Endothelial cell of umbilical vein (primary cell): Measurements from ENCODE around the gene CREBL2. TPM values are rescaled to one million over a fixed set of nuclear protein-coding genes. Genes with fewer than 3 reads are reported as not detected.

Experiments used
- BruUV-seq: library from RNA; stranded (reverse); fragments of 400-500 nt; replicated peaks from 2 replicates; lab custom pipeline; 2021; lab: Mats Ljungman, UMichigan
- CTCF ChIA-PET: fragments of 300-600, 350-600 bp; sonication (Branson Sonifier 250); formaldehyde crosslinking; loops from one replicate; lab custom pipeline; 2021; ENCODE audit warnings: antibody characterized with exemption, inconsistent platforms; lab: Charles Lee
- POLR2A ChIA-PET: fragments of 300-600, 350-600 bp; sonication (Branson Sonifier 250); formaldehyde crosslinking; loops from one replicate; lab custom pipeline; 2021; ENCODE audit warnings: antibody characterized with exemption, inconsistent platforms; lab: Charles Lee
- DNase-seq: peaks from one replicate; pipeline ENCODE4 v3.0.0-alpha.2; 2011; ENCODE audit warnings: low read depth, low spot score
- FAIRE-seq: peaks from 2 replicates; lab custom pipeline; 2011; peaks lifted over from hg19 to GRCh38; lab: Jason Lieb, UNC
- H2AFZ ChIP-seq: 2 replicates; pipeline ENCODE4 v1.6.0; 2012; ENCODE audit warnings: low read depth, low read length, control low read depth, inconsistent platforms
- H3K27ac ChIP-seq: 2 replicates; pipeline ENCODE4 v1.5.1; 2011; ENCODE audit warnings: low read depth, mild to moderate bottlenecking, control low read depth, low read length, moderate library complexity; ENCODE audit not compliant: insufficient read depth
- H3K27me3 ChIP-seq, 2 experiments: 2 replicates each; pipeline versions ENCODE4 v1.6.0 to v1.6.1; 2011; ENCODE audit warnings: low read length in 2 of 2, mixed read lengths in 1 of 2; ENCODE audit not compliant: control insufficient read depth in 2 of 2, insufficient read depth in 2 of 2
- H3K36me3 ChIP-seq, 2 experiments: 2 replicates in 1 of 2; 3 replicates in 1 of 2; pipeline ENCODE4 v1.5.1; 2011; ENCODE audit warnings: low read length in 2 of 2, mild to moderate bottlenecking in 1 of 2, moderate library complexity in 1 of 2; ENCODE audit not compliant: control insufficient read depth in 2 of 2, insufficient read depth in 2 of 2; ENCODE audit errors: extremely low read depth in 1 of 2
- H3K4me1 ChIP-seq: 3 replicates; pipeline ENCODE4 v1.5.1; 2011; ENCODE audit warnings: mild to moderate bottlenecking, low read length; ENCODE audit not compliant: control insufficient read depth, insufficient read depth; ENCODE audit errors: extremely low read depth
- H3K4me2 ChIP-seq: 2 replicates; pipeline ENCODE4 v1.6.1; 2011; ENCODE audit warnings: low read length, control low read depth, mixed read lengths; ENCODE audit not compliant: insufficient read depth
- H3K4me3 ChIP-seq, 3 experiments: fragments of 200-600 bp in 1 of 3; sonication (generic), shearing (Covaris generic) in 1 of 3; replicated peaks in 1 of 3; 2 replicates each; pipeline ENCODE4 v1.5.1; 2011 to 2016; ENCODE audit warnings: control low read depth in 3 of 3, low read length in 3 of 3, mild to moderate bottlenecking in 2 of 3, inconsistent platforms in 1 of 3, low read depth in 1 of 3, moderate library complexity in 1 of 3; ENCODE audit not compliant: insufficient read depth in 1 of 3
- H3K79me2 ChIP-seq: 2 replicates; pipeline ENCODE4 v1.6.0; 2012; ENCODE audit warnings: low read length, inconsistent platforms; ENCODE audit not compliant: control insufficient read depth, insufficient read depth
- H3K9ac ChIP-seq: replicated peaks from 2 replicates; pipeline ENCODE3; 2011; ENCODE audit warnings: low read length, control low read depth; ENCODE audit not compliant: insufficient read depth; ENCODE audit errors: extremely low read depth
- H3K9me1 ChIP-seq: replicated peaks from 3 replicates; pipeline ENCODE4 v1.6.0; 2011; ENCODE audit warnings: mild to moderate bottlenecking, low read length; ENCODE audit not compliant: control insufficient read depth, insufficient read depth; ENCODE audit errors: extremely low read depth
- H3K9me3 ChIP-seq: replicated peaks from 2 replicates; pipeline ENCODE4 v1.5.1; 2012; ENCODE audit warnings: low read length, inconsistent platforms; ENCODE audit not compliant: control insufficient read depth, insufficient read depth
- H4K20me1 ChIP-seq: replicated peaks from 2 replicates; pipeline ENCODE3; 2011; ENCODE audit warnings: mild to moderate bottlenecking, low read length; ENCODE audit not compliant: control insufficient read depth, insufficient read depth; ENCODE audit errors: extremely low read depth
- EZH2 ChIP-seq: IDR thresholded peaks from 2 replicates; pipeline ENCODE4 v1.6.1; 2012; ENCODE audit warnings: borderline replicate concordance, low read depth, mild to moderate bottlenecking, moderate library complexity, low read length, inconsistent platforms; ENCODE audit not compliant: severe bottlenecking
- FOS ChIP-seq: IDR thresholded peaks from 2 replicates; pipeline ENCODE4 v1.6.1; 2011; ENCODE audit warnings: mild to moderate bottlenecking, low read length, moderate library complexity, borderline replicate concordance; ENCODE audit not compliant: insufficient read depth
- GATA2 ChIP-seq: IDR thresholded peaks from 2 replicates; pipeline ENCODE4 v1.7.0; 2011; ENCODE audit warnings: low read depth, mild to moderate bottlenecking, moderate library complexity, mixed read lengths, low read length; ENCODE audit not compliant: insufficient read length, insufficient read depth
- JUN ChIP-seq: IDR thresholded peaks from 2 replicates; pipeline ENCODE4 v1.6.1; 2011; ENCODE audit warnings: borderline replicate concordance, low read depth; ENCODE audit not compliant: insufficient read length, insufficient read depth
- MYC ChIP-seq: IDR thresholded peaks from one replicate; pipeline ENCODE4 v1.6.1; 2011; ENCODE audit warnings: mild to moderate bottlenecking, low read depth, low read length
- dilution Hi-C: fragments of 300-500 bp; cut with MboI; formaldehyde crosslinking; loops from one replicate; pipeline ENCODE4 v1.15.0; 2019; ENCODE audit warnings: low sequenced_read_pairs; ENCODE audit not compliant: extremely low pct_ligation_motif_present
- intact Hi-C: fragments of 100-400 bp; cut with micrococcal nuclease; formaldehyde crosslinking; loops from one replicate; pipeline ENCODE4 v1.10.0; 2022
- polyA plus RNA-seq, 4 experiments: library from polyadenylated mRNA; depleted of rRNA in 3 of 4; stranded (reverse) in 3 of 4; unstranded in 1 of 4; fragments of >200 nt; gene quantifications; 2 replicates each; pipeline versions ENCODE4 v1.2.1 to v1.2.3, GENCODE V29; 2011 to 2012; ENCODE audit warnings: missing spikeins in 1 of 4
- total RNA-seq: library from RNA; stranded (reverse); gene quantifications from 2 replicates; pipeline ENCODE4 v1.2.3, GENCODE V29; 2021
- TF ChIP-seq, protein P1 (sequence below), 2 donors: IDR thresholded peaks; 1 replicate in 1 of 2; 2 replicates in 1 of 2; pipeline ENCODE4 v1.5.1; 2011; ENCODE audit warnings: low read length in 2 of 2, mild to moderate bottlenecking in 2 of 2, moderate library complexity in 2 of 2, control low read depth in 1 of 2, inconsistent platforms in 1 of 2, low read depth in 1 of 2; ENCODE audit not compliant: insufficient read depth in 1 of 2; ENCODE audit errors: extremely low read depth in 1 of 2
- TF ChIP-seq, protein P2 (sequence below): IDR thresholded peaks from 2 replicates; pipeline ENCODE4 v1.6.1; 2011; ENCODE audit not compliant: insufficient read depth, insufficient read length

CREBL2 gene
- total and polyA plus RNA-seq, 2 donors (not counting 3 experiments of a cell fraction or from before 2014, with no cell fraction given): 10.5 to 19.4 TPM

DNA sequence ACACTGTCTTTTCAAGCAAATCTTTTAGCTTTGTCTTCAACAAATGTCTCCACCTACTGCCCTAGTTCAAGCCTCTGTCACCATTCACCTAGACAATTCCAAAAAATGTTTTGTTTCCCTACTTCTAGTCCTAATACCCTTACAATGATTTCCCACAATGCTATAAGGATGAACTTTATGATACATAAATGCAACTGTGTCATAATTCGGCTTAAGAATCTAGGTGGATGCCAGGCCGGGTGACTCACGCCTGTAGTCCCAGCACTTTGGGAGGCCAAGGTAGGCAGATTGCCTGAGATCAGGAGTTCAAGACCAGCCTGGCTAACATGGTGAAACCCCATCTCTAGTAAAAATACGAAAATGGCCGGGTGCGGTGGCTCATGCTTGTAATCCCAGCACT, 20.7 kb upstream of the CREBL2 start:
- dilution Hi-C loops: no loop called here
- ChIA-PET POLR2A (no interaction called here), CTCF (interaction anchor here (1.4 kb wide), 1 partner anchor 20 kb away, joined by 4 read pairs; the partner anchor contains the start of gene CREBL2)
- Histone ChIP-seq H2AFZ (no peak overlapping the region), H4K20me1 (no peaks in the 10 kb centered on the region), H3K9me3 (no peaks in the 10 kb centered on the region), H3K4me3 (no peak overlapping the region), H3K9me1 (no peaks in the 10 kb centered on the region), H3K79me2 (no peaks in the 10 kb centered on the region), H3K27ac (no peak overlapping the region), H3K36me3 (no peaks in the 10 kb centered on the region), H3K4me1 (no peaks in the 10 kb centered on the region), H3K9ac (no peak overlapping the region), H3K4me2 (no peak overlapping the region), H3K27me3 (peaks cover 3 to 7% of the 10 kb centered on the region in 2 experiments)
- FAIRE-seq: no peak
- no peak for TF ChIP-seq FOS
- no peak for TF ChIP-seq MYC
- TF ChIP-seq, protein P1, sequence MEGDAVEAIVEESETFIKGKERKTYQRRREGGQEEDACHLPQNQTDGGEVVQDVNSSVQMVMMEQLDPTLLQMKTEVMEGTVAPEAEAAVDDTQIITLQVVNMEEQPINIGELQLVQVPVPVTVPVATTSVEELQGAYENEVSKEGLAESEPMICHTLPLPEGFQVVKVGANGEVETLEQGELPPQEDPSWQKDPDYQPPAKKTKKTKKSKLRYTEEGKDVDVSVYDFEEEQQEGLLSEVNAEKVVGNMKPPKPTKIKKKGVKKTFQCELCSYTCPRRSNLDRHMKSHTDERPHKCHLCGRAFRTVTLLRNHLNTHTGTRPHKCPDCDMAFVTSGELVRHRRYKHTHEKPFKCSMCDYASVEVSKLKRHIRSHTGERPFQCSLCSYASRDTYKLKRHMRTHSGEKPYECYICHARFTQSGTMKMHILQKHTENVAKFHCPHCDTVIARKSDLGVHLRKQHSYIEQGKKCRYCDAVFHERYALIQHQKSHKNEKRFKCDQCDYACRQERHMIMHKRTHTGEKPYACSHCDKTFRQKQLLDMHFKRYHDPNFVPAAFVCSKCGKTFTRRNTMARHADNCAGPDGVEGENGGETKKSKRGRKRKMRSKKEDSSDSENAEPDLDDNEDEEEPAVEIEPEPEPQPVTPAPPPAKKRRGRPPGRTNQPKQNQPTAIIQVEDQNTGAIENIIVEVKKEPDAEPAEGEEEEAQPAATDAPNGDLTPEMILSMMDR (IDR thresholded peaks at IDR 0.05; ENCODE audit: extremely low read depth in 1 of 2, insufficient read depth in 1 of 2, low read depth in 1 of 2, low read length in 2 of 2): no peak
- no peak for TF ChIP-seq EZH2
- no peak for TF ChIP-seq GATA2
- TF ChIP-seq, protein P2, sequence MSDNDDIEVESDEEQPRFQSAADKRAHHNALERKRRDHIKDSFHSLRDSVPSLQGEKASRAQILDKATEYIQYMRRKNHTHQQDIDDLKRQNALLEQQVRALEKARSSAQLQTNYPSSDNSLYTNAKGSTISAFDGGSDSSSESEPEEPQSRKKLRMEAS: no peak
- no peak for TF ChIP-seq JUN
- no TSS peak for BruUV-seq
- intact Hi-C loops: no loop called here
- no peak for DNase-seq
